Heart left ventricle (tissue), 16 donors: Measurements from ENCODE around the gene IFIT3. TPM values are rescaled to one million over a fixed set of nuclear protein-coding genes. Genes with fewer than 3 reads are reported as not detected.
"Not testable (repeated sequence)": the region's sequence is repeated elsewhere in the genome, so short reads cannot be mapped to it uniquely, and the experiment has no call there.

Experiments used
- ATAC-seq, 4 donors: fragments of 200-7000 bp; cut with Tn5 transposase; one replicate each; pipeline ENCODE4 v1.9.1; 2020 to 2022; ENCODE audit warnings: moderate library complexity in 4 of 4, mild to moderate bottlenecking in 3 of 4, moderate number of reproducible peaks in 1 of 4
- DNase-seq, 5 donors: peaks; one replicate each; pipeline ENCODE4 v3.0.0-alpha.2; 2020
- H3K27ac ChIP-seq, 12 donors: fragments of 200-600 bp; sonication (generic) in 4 of 12; one replicate each; pipeline versions ENCODE4 v1.5.0 to v1.8.0; 2016 to 2022; ENCODE audit warnings: mild to moderate bottlenecking in 2 of 12
- H3K27me3 ChIP-seq, 9 donors: fragments of 200-600 bp; sonication (generic) in 2 of 9; one replicate each; pipeline versions ENCODE4 v1.5.1 to v1.8.0; 2016 to 2022; ENCODE audit warnings: mild to moderate bottlenecking in 3 of 9
- H3K36me3 ChIP-seq, 9 donors: fragments of 200-600 bp; sonication (generic) in 2 of 9; one replicate each; pipeline versions ENCODE4 v1.5.0 to v1.8.0; 2018 to 2022; ENCODE audit warnings: mild to moderate bottlenecking in 2 of 9
- H3K4me1 ChIP-seq, 12 donors: fragments of 200-600 bp; sonication (generic) in 4 of 12; one replicate each; pipeline versions ENCODE4 v1.5.0 to v1.8.0; 2016 to 2022; ENCODE audit warnings: mild to moderate bottlenecking in 3 of 12
- H3K4me3 ChIP-seq, 12 donors: fragments of 200-600 bp; sonication (generic) in 4 of 12; one replicate each; pipeline versions ENCODE4 v1.5.0 to v1.8.0; 2017 to 2022; ENCODE audit warnings: mild to moderate bottlenecking in 9 of 12, moderate library complexity in 4 of 12
- H3K9me3 ChIP-seq, 12 donors: fragments of 200-600 bp; sonication (generic) in 4 of 12; one replicate each; pipeline versions ENCODE4 v1.5.0 to v1.8.0; 2016 to 2022; ENCODE audit warnings: mild to moderate bottlenecking in 1 of 12
- CTCF ChIP-seq, 12 donors: fragments of 200-600 bp; sonication (generic) in 4 of 12; IDR thresholded peaks; one replicate each; pipeline versions ENCODE4 v1.5.0 to v1.8.0; 2018 to 2022; ENCODE audit warnings: antibody characterized with exemption in 12 of 12, mild to moderate bottlenecking in 5 of 12
- POLR2A ChIP-seq, 2 donors: fragments of 450-650 bp; IDR thresholded peaks; one replicate each; pipeline ENCODE4 v1.6.1; 2017; ENCODE audit warnings: antibody characterized with exemption in 2 of 2, mild to moderate bottlenecking in 2 of 2, moderate library complexity in 2 of 2
- WGBS, 4 donors: extraction: QIAGEN DNeasy Blood & Tissue Kit in 2 of 4; methylation state at CpG; one replicate each; pipeline versions ENCODE4 v1.1.5 to v1.1.7; 2013 to 2018; 5-methylcytosine and 5-hydroxymethylcytosine counted together
- intact Hi-C, 10 donors: fragments of 100-400 bp; cut with DNase I; formaldehyde crosslinking; loops; one replicate each; pipeline versions ENCODE4 v1.11.1 to v1.14.2; 2022
- polyA plus RNA-seq, 2 donors: library from polyadenylated mRNA; stranded (reverse); fragments of 200-250 nt; gene quantifications; one replicate each; pipeline ENCODE4 v1.2.3, GENCODE V29; 2013
- total RNA-seq, 9 donors: library from RNA; depleted of rRNA in 2 of 9; stranded (reverse); fragments of >200 nt in 2 of 9; fragmentation: NEBNext Ultra II Directional in 3 of 9; extraction: Animal tissue kit (Norgen Biotek cat#: 25700) in 3 of 9; gene quantifications; one replicate each; pipeline versions ENCODE4 v1.1.0 to v1.2.4, GENCODE V29; 2016 to 2023
- donor health status: ischemic (EF 13 %, LVEDD 7.1; RV severe dilation, severe dysfunction).
- donor health status: healthy with polysubstance abuse.
- donor health status: DM: no; HTN: yes; CAD: no.
- donor health status: DM: no; HTN: no; CAD: no.
- donor health status: ischemic (EF 25% LVEDD 6.9; RV normal size, moderate dysfunction).
- donor health status: ischemic (EF 25% LVEDD 5.7; RV mildly dilated, moderate dysfunction).
- donor health status: healthy.
- donor health status: DM: yes; HTN: yes; CAD: no.
- donor health status: ischemic (EF 35%, LVEDD 5.7; RV mildly dilated, moderate dysfunction).
- donor health status: nonischemic (EF 11% LVEDD 7.7; RV severe dilation, severe dysfunction).
- donor health status: DM: yes; HTN: yes; CAD: no.
- donor health status: PGD.
- donor health status: ischemic (EF 29% LVEDD 5.4; RV normal size, mild dysfunction).
- donor health status: nonischemic (EF 23%, LVEDD 6.1; RV moderate dilation, normal function).

Gene IFIT3
- total and polyA plus RNA-seq, 11 donors, result 4.4 to 107 (median 9.0) TPM

- Histone ChIP-seq H3K9me3 (peaks cover 0 to 1% (median 0%) of the 10 kb centered on the region in 12 donors), H3K4me1 (peaks cover 3 to 78% (median 56%) of the 10 kb centered on the region in 12 donors), H3K27me3 (no peaks in the 10 kb centered on the region), H3K27ac (peak overlapping the region; percentile 27 to 86 (median 60)), H3K36me3 (no peaks in the 10 kb centered on the region), H3K4me3 (no peak overlapping the region)
- WGBS, 4 donors, result 27 to 39% (median 31%) methylated on average over 5 of the region's 5 CpGs
- TF ChIP-seq POLR2A (IDR thresholded peaks at IDR 0.05) (no peak), CTCF (IDR thresholded peaks at IDR 0.05) (no peak)
- intact Hi-C loops, result no loop called here
- DNase-seq, result no peak
- ATAC-seq, result no peak
These were observed 20.7 kb downstream of the IFIT3 start for GRCh38 chr10:89348481-89348880.

GRCh38 chr10:89348975-89349374 lies 21.2 kb downstream of the IFIT3 start:
- H3K9me3 ChIP-seq, result peaks cover 0 to 6% (median 0%) of the 10 kb centered on the region in 12 donors
- 61 to 72% (median 68%) methylated on average over 2 of the region's 2 CpGs for WGBS, 4 donors
- ATAC-seq, result no peak
- H3K36me3 ChIP-seq, result no peaks in the 10 kb centered on the region
- no peaks in the 10 kb centered on the region for H3K27me3 ChIP-seq
- peak overlapping the region in 11 of 12 donors; percentile 27 to 86 (median 53) for H3K27ac ChIP-seq
- peaks cover 3 to 78% (median 56%) of the 10 kb centered on the region in 12 donors for H3K4me1 ChIP-seq
- no peak overlapping the region for H3K4me3 ChIP-seq
- DNase-seq, result no peak
- intact Hi-C loops, result no loop called here
- no peak for TF ChIP-seq CTCF (IDR thresholded peaks at IDR 0.05)
- TF ChIP-seq POLR2A (IDR thresholded peaks at IDR 0.05), result no peak

- H3K36me3 ChIP-seq, intact Hi-C loops, H3K9me3 ChIP-seq, H3K27me3 ChIP-seq: not testable (repeated sequence)
- Histone ChIP-seq H3K27ac (peak overlapping the region; percentile 57 to 93 (median 78)), H3K4me3 (peak overlapping the region in 1 of 12 donors; percentile 9), H3K4me1 (peaks cover 3 to 72% (median 56%) of the 10 kb centered on the region in 12 donors)
- peak in 3 of 4 donors; percentile 29 to 52 (median 49) for ATAC-seq
- 45 to 53% (median 47%) methylated on average over 7 of the region's 7 CpGs for WGBS, 4 donors
- DNase-seq, result peak in 3 of 5 donors; percentile 28 to 62 (median 40)
These were observed 23.0 kb downstream of the IFIT3 start for GRCh38 chr10:89350631-89351315.

- Histone ChIP-seq H3K36me3 (no peaks in the 10 kb centered on the region), H3K9me3 (peaks cover 0 to 10% (median 0%) of the 10 kb centered on the region in 12 donors), H3K27ac (peak overlapping the region; percentile 57 to 93 (median 78)), H3K4me1 (peaks cover 3 to 65% (median 52%) of the 10 kb centered on the region in 12 donors), H3K4me3 (no peak overlapping the region), H3K27me3 (no peaks in the 10 kb centered on the region)
- WGBS, 4 donors, result 63 to 65% (median 63%) methylated on average over 1 of the region's 1 CpG
- peak in 1 of 4 donors; percentile 5 for ATAC-seq
- TF ChIP-seq CTCF (IDR thresholded peaks at IDR 0.05) (no peak), POLR2A (IDR thresholded peaks at IDR 0.05) (no peak)
- no peak for DNase-seq
- intact Hi-C loops, result no loop called here
These were observed 23.6 kb downstream of the IFIT3 start for GRCh38 chr10:89351412-89351779.
